Calu3 (cell line): ENCODE data around the gene MPEG1. TPM values are rescaled to one million over a fixed set of nuclear protein-coding genes. Genes with fewer than 3 reads are reported as not detected.

Experiments
- BruUV-seq: library from RNA; stranded (reverse); fragments of 400-500 nt; replicated peaks from 2 replicates; lab custom pipeline; 2021; lab: Mats Ljungman, UMichigan
- CTCF ChIA-PET: fragments of 300-600 bp; sonication (Branson Sonifier 250); formaldehyde crosslinking; loops from one replicate; lab custom pipeline; 2022; ENCODE audit warnings: antibody characterized with exemption; lab: Charles Lee
- DNase-seq: peaks from one replicate; pipeline ENCODE4 v3.0.0; 2022
- H3K27ac Mint-ChIP-seq: one replicate; pipeline ENCODE4 v1.8.0; 2022; ENCODE audit warnings: mixed read lengths; ENCODE audit not compliant: unreplicated experiment
- H3K27me3 Mint-ChIP-seq: one replicate; pipeline ENCODE4 v1.8.0; 2022; ENCODE audit warnings: mixed read lengths; ENCODE audit not compliant: unreplicated experiment
- H3K36me3 Mint-ChIP-seq: one replicate; pipeline ENCODE4 v1.8.0; 2022; ENCODE audit warnings: mild to moderate bottlenecking, moderate library complexity, mixed read lengths; ENCODE audit not compliant: insufficient read depth, unreplicated experiment
- H3K4me1 Mint-ChIP-seq: one replicate; pipeline ENCODE4 v1.8.0; 2022; ENCODE audit warnings: mild to moderate bottlenecking, low read depth, mixed read lengths; ENCODE audit not compliant: unreplicated experiment
- H3K4me3 Mint-ChIP-seq: one replicate; pipeline ENCODE4 v1.8.0; 2022; ENCODE audit warnings: mild to moderate bottlenecking, low read depth, moderate library complexity, mixed read lengths; ENCODE audit not compliant: unreplicated experiment
- H3K9me3 Mint-ChIP-seq: one replicate; pipeline ENCODE4 v1.8.0; 2022; ENCODE audit warnings: low read depth, mixed read lengths; ENCODE audit not compliant: unreplicated experiment
- CTCF ChIP-seq: fragments of 200-600 bp; IDR thresholded peaks from one replicate; pipeline ENCODE4 v1.8.0; 2022; ENCODE audit warnings: antibody characterized with exemption; ENCODE audit not compliant: unreplicated experiment
- intact Hi-C: fragments of 100-400 bp; cut with micrococcal nuclease; formaldehyde crosslinking; loops from one replicate; pipeline ENCODE4 v1.10.0; 2022; ENCODE audit not compliant: unreplicated experiment
- total RNA-seq: library from RNA; stranded (reverse); gene quantifications from 2 replicates; pipeline ENCODE4 v1.2.3, GENCODE V29; 2022

MPEG1 gene
- total RNA-seq, 1 experiment from 2014 or later = not detected

DNA sequence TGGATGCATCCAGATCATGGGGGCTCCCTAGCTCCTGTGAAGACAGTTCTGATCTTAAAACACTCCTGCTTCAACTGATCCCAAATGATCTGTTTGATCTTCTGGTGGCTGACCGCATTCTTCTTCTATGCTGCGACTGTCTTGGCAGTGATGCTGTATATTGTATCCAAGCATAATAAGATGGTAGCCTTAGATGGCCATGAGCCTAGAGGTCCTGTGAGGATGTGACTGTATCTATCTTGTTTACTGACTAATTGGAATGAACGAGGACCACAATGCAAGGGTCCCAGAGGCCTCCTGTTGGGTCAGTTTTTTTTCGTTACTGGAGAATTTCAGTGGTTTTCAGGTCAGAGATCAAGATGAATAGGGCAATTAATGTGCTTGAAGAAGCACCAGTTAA, 7.1 kb upstream of the MPEG1 start:
- CTCF ChIA-PET = interaction anchor here (0.5 kb wide), 1 partner anchor 112 kb away, joined by 5 read pairs; no protein-coding TSS in a partner anchor
- intact Hi-C loops = no loop called here

GRCh38 chr11:59218893-59219292, 6.2 kb upstream of the MPEG1 start:
- no peaks in the 10 kb centered on the region for H3K9me3 Mint-ChIP-seq
- intact Hi-C loops = no loop called here
- H3K4me3 Mint-ChIP-seq = no peak overlapping the region
- CTCF ChIA-PET = no interaction called here
- H3K36me3 Mint-ChIP-seq = no peaks in the 10 kb centered on the region
- H3K27ac Mint-ChIP-seq = no peak overlapping the region
- peaks cover 16% of the 10 kb centered on the region for H3K4me1 Mint-ChIP-seq
- H3K27me3 Mint-ChIP-seq = no peaks in the 10 kb centered on the region
- no TSS peak for BruUV-seq
- DNase-seq = no peak
- TF ChIP-seq CTCF = no peak

More for the DNA sequence above, 7.1 kb upstream of the MPEG1 start:
- H3K9me3 Mint-ChIP-seq = no peaks in the 10 kb centered on the region
- no peak for TF ChIP-seq CTCF
- DNase-seq = no peak
- H3K36me3 Mint-ChIP-seq = no peaks in the 10 kb centered on the region
- H3K4me3 Mint-ChIP-seq = no peak overlapping the region
- no peak overlapping the region for H3K27ac Mint-ChIP-seq
- BruUV-seq = no TSS peak
- no peaks in the 10 kb centered on the region for H3K27me3 Mint-ChIP-seq
- peaks cover 16% of the 10 kb centered on the region for H3K4me1 Mint-ChIP-seq

DNA sequence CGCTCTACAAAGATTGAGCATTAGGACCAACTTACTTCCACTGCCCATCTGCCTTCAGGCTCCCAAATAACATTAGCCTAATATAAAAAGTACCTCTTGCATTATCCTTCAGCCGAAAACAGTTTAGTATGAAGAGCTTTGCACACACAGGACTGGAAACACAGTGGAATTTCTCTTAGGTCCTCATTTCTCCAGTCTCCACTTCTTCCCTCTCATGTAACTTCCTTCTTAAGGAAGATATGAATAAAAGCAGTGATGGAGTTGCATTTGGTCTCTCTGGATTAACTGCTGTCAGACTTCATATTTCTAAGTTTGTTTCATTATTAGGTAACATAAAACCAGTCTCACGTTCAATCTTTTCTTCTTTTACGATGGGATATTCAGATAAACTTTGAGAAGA, 5.6 kb upstream of the MPEG1 start:
- Mint-ChIP-seq H3K9me3 (no peaks in the 10 kb centered on the region), H3K4me3 (no peak overlapping the region), H3K27ac (no peak overlapping the region), H3K36me3 (no peaks in the 10 kb centered on the region), H3K27me3 (no peaks in the 10 kb centered on the region), H3K4me1 (peaks cover 16% of the 10 kb centered on the region)
- no TSS peak for BruUV-seq
- no peak for DNase-seq
- intact Hi-C loops = no loop called here
- CTCF ChIA-PET = no interaction called here
- TF ChIP-seq CTCF = no peak

GRCh38 chr11:59216641-59217564, 4.2 kb upstream of the MPEG1 start:
- CTCF ChIA-PET = no interaction called here
- no peak overlapping the region for H3K4me3 Mint-ChIP-seq
- no peaks in the 10 kb centered on the region for H3K27me3 Mint-ChIP-seq
- no peaks in the 10 kb centered on the region for H3K36me3 Mint-ChIP-seq
- no peak overlapping the region for H3K27ac Mint-ChIP-seq
- H3K9me3 Mint-ChIP-seq = no peaks in the 10 kb centered on the region
- no peak for TF ChIP-seq CTCF
- peaks cover 16% of the 10 kb centered on the region for H3K4me1 Mint-ChIP-seq
- BruUV-seq = no TSS peak
- intact Hi-C loops = no loop called here
- peak; percentile 22 for DNase-seq
